HG03460 (cell line): ENCODE measurements around the gene TACC2.

Experiments used
- ATAC-seq: cut with Tn5 transposase; IDR thresholded peaks from one replicate; pipeline ENCODE4 v1.9.1; 2021; ENCODE audit not compliant: unreplicated experiment

Gene TACC2

GRCh38 chr10:122120008-122120744 lies 131.2 kb downstream of the TACC2 start:
- ATAC-seq: no peak

GRCh38 chr10:122121059-122121458 lies 132.1 kb downstream of the TACC2 start:
- no peak for ATAC-seq

GRCh38 chr10:122122493-122122892 lies 133.5 kb downstream of the TACC2 start:
- ATAC-seq: no peak

GRCh38 chr10:122123186-122123585 lies 134.2 kb downstream of the TACC2 start:
- no peak for ATAC-seq

GRCh38 chr10:122124342-122124741 lies 135.4 kb downstream of the TACC2 start:
- no peak for ATAC-seq

GRCh38 chr10:122124808-122125207 lies 135.8 kb downstream of the TACC2 start:
- no peak for ATAC-seq

- ATAC-seq: no peak
Measured at GRCh38 chr10:122126763-122127659, 138.0 kb downstream of the TACC2 start.

- ATAC-seq: no peak
Measured at GRCh38 chr10:122127943-122128342, 139.0 kb downstream of the TACC2 start.

- ATAC-seq: no peak
Measured at GRCh38 chr10:122128357-122128756, 139.4 kb downstream of the TACC2 start.

- no peak for ATAC-seq
Measured at GRCh38 chr10:122130474-122131110, 141.6 kb downstream of the TACC2 start.

- ATAC-seq: no peak
Measured at GRCh38 chr10:122132331-122132755, 143.4 kb downstream of the TACC2 start.

GRCh38 chr10:122132882-122133565 lies 144.1 kb downstream of the TACC2 start:
- ATAC-seq: no peak

GRCh38 chr10:122135251-122136025 lies 146.5 kb downstream of the TACC2 start:
- ATAC-seq: no peak

- ATAC-seq: no peak
Measured at GRCh38 chr10:122138831-122139625, 150.1 kb downstream of the TACC2 start.

GRCh38 chr10:122139627-122140170 lies 150.7 kb downstream of the TACC2 start:
- no peak for ATAC-seq

GRCh38 chr10:122140461-122140902 lies 151.5 kb downstream of the TACC2 start:
- no peak for ATAC-seq

- ATAC-seq: no peak
Measured at GRCh38 chr10:122140941-122141623, 152.1 kb downstream of the TACC2 start.

GRCh38 chr10:122141821-122142640 lies 153.1 kb downstream of the TACC2 start:
- ATAC-seq: no peak
